CD4-positive, CD25-positive, alpha-beta regulatory T cell (primary cell): Measurements from ENCODE around the gene ADGRA1. TPM values are rescaled to one million over a fixed set of nuclear protein-coding genes. Genes with fewer than 3 reads are reported as not detected.

Source experiments
- ATAC-seq, 2 donors: fragments of 150-1000 bp; cut with Tn5 transposase; one replicate each; pipeline ENCODE4 v1.10.0; 2021; ENCODE audit warnings: low read depth in 2 of 2, moderate number of reproducible peaks in 2 of 2, moderate library complexity in 1 of 2
- DNase-seq, 3 donors: peaks; one replicate each; pipeline versions ENCODE4 v3.0.0 to v3.0.0-alpha.2; 2012 to 2022; ENCODE audit warnings: mixed read lengths in 1 of 3
- H3K27ac ChIP-seq: one replicate; pipeline ENCODE4 v1.7.0; 2013; ENCODE audit warnings: mild to moderate bottlenecking, low read length; ENCODE audit not compliant: insufficient read depth, poor library complexity, severe bottlenecking
- H3K27me3 ChIP-seq: one replicate; pipeline ENCODE4 v1.7.0; 2013; ENCODE audit warnings: low read length; ENCODE audit not compliant: control insufficient read depth, insufficient read depth
- H3K36me3 ChIP-seq: one replicate; pipeline ENCODE4 v1.7.0; 2013; ENCODE audit warnings: mild to moderate bottlenecking, low read length, moderate library complexity; ENCODE audit not compliant: control insufficient read depth, insufficient read depth
- H3K4me1 ChIP-seq: 2 replicates; pipeline ENCODE4 v1.7.0; 2013; ENCODE audit warnings: mild to moderate bottlenecking, low read length; ENCODE audit not compliant: insufficient read depth, control insufficient read depth, poor library complexity, severe bottlenecking
- H3K4me3 ChIP-seq: one replicate; pipeline ENCODE4 v1.7.0; 2013; ENCODE audit warnings: low read depth, mild to moderate bottlenecking, low read length, moderate library complexity
- H3K9me3 ChIP-seq, 2 experiments: 1 replicate in 1 of 2; 2 replicates in 1 of 2; pipeline ENCODE4 v1.7.0; 2013; ENCODE audit warnings: low read length in 2 of 2, mild to moderate bottlenecking in 1 of 2, moderate library complexity in 1 of 2; ENCODE audit not compliant: control insufficient read depth in 2 of 2
- H3K27ac Mint-ChIP-seq, 3 donors: one replicate each; pipeline ENCODE4 v1.8.0; 2020 to 2022; ENCODE audit warnings: mild to moderate bottlenecking in 3 of 3, mixed read lengths in 3 of 3, moderate library complexity in 2 of 3
- H3K27me3 Mint-ChIP-seq: one replicate; pipeline ENCODE4 v1.8.0; 2022; ENCODE audit warnings: mild to moderate bottlenecking, mixed read lengths
- H3K36me3 Mint-ChIP-seq: one replicate; pipeline ENCODE4 v1.8.0; 2020; ENCODE audit warnings: mixed read lengths
- H3K4me1 Mint-ChIP-seq, 4 donors: one replicate each; pipeline ENCODE4 v1.8.0; 2020 to 2022; ENCODE audit warnings: mixed read lengths in 4 of 4, mild to moderate bottlenecking in 1 of 4
- H3K4me3 Mint-ChIP-seq, 4 donors: one replicate each; pipeline ENCODE4 v1.8.0; 2020 to 2022; ENCODE audit warnings: mild to moderate bottlenecking in 4 of 4, mixed read lengths in 4 of 4, moderate library complexity in 3 of 4
- H3K9me3 Mint-ChIP-seq, 7 donors: one replicate each; pipeline ENCODE4 v1.8.0; 2020 to 2022; ENCODE audit warnings: mixed read lengths in 7 of 7, mild to moderate bottlenecking in 3 of 7, moderate library complexity in 2 of 7
- polyA plus RNA-seq, 4 donors: library from polyadenylated mRNA; unstranded; fragments of 300-500 nt; fragmentation: Illumina TruSeq; gene quantifications; one replicate each; pipeline ENCODE4 v1.2.3, GENCODE V29; 2021
- total RNA-seq: library from RNA; stranded (reverse); gene quantifications from one replicate; pipeline ENCODE4 v1.2.3, GENCODE V29; 2022

Gene ADGRA1
- total and polyA plus RNA-seq, 5 donors from 2014 or later, result not detected

GRCh38 chr10:133117036-133117687, 29.4 kb downstream of the ADGRA1 start:
- Histone ChIP-seq H3K4me1 (no peaks in the 10 kb centered on the region), H3K9me3 (peaks cover 0 to 7% of the 10 kb centered on the region in 2 experiments), H3K27me3 (no peaks in the 10 kb centered on the region), H3K27ac (no peak overlapping the region), H3K4me3 (no peak overlapping the region), H3K36me3 (no peaks in the 10 kb centered on the region)
- no peak overlapping the region for H3K27ac Mint-ChIP-seq
- DNase-seq (no peak), ATAC-seq (no peak)
- H3K4me3 Mint-ChIP-seq, result no peak overlapping the region
- H3K36me3 Mint-ChIP-seq, result no peaks in the 10 kb centered on the region
- no peaks in the 10 kb centered on the region for H3K27me3 Mint-ChIP-seq
- H3K4me1 Mint-ChIP-seq, result no peaks in the 10 kb centered on the region
- H3K9me3 Mint-ChIP-seq, result peaks cover 0 to 9% (median 3%) of the 10 kb centered on the region in 7 donors

GRCh38 chr10:133117688-133118071, 30.0 kb downstream of the ADGRA1 start:
- Histone ChIP-seq H3K4me1 (no peaks in the 10 kb centered on the region), H3K27ac (no peak overlapping the region), H3K27me3 (no peaks in the 10 kb centered on the region), H3K36me3 (no peaks in the 10 kb centered on the region), H3K9me3 (peaks cover 0 to 7% of the 10 kb centered on the region in 2 experiments), H3K4me3 (no peak overlapping the region)
- Mint-ChIP-seq H3K9me3 (peaks cover 0 to 9% (median 3%) of the 10 kb centered on the region in 7 donors), H3K4me3 (no peak overlapping the region), H3K4me1 (no peaks in the 10 kb centered on the region), H3K27me3 (no peaks in the 10 kb centered on the region), H3K36me3 (no peaks in the 10 kb centered on the region), H3K27ac (no peak overlapping the region)
- DNase-seq (no peak), ATAC-seq (no peak)

- Mint-ChIP-seq H3K4me3 (no peak overlapping the region), H3K36me3 (no peaks in the 10 kb centered on the region), H3K9me3 (peaks cover 0 to 9% (median 3%) of the 10 kb centered on the region in 7 donors), H3K4me1 (peaks cover 0 to 3% (median 0%) of the 10 kb centered on the region in 4 donors), H3K27me3 (peaks cover 4% of the 10 kb centered on the region), H3K27ac (no peak overlapping the region)
- Histone ChIP-seq H3K4me3 (no peak overlapping the region), H3K4me1 (no peaks in the 10 kb centered on the region), H3K36me3 (no peaks in the 10 kb centered on the region), H3K27me3 (no peaks in the 10 kb centered on the region), H3K9me3 (peaks cover 0 to 7% of the 10 kb centered on the region in 2 experiments), H3K27ac (no peak overlapping the region)
- DNase-seq, result no peak
- ATAC-seq, result no peak
Measured at GRCh38 chr10:133121479-133121878, 33.8 kb downstream of the ADGRA1 start.

- H3K9me3 ChIP-seq, result peaks cover 0 to 7% of the 10 kb centered on the region in 2 experiments
- no peak for ATAC-seq
- no peaks in the 10 kb centered on the region for H3K27me3 ChIP-seq
- peaks cover 4% of the 10 kb centered on the region for H3K27me3 Mint-ChIP-seq
- no peaks in the 10 kb centered on the region for H3K4me1 ChIP-seq
- H3K36me3 Mint-ChIP-seq, result no peaks in the 10 kb centered on the region
- H3K27ac Mint-ChIP-seq, result no peak overlapping the region
- H3K4me3 Mint-ChIP-seq, result no peak overlapping the region
- H3K27ac ChIP-seq, result no peak overlapping the region
- H3K4me1 Mint-ChIP-seq, result peaks cover 0 to 3% (median 0%) of the 10 kb centered on the region in 4 donors
- H3K36me3 ChIP-seq, result no peaks in the 10 kb centered on the region
- peaks cover 0 to 9% (median 3%) of the 10 kb centered on the region in 7 donors for H3K9me3 Mint-ChIP-seq
- H3K4me3 ChIP-seq, result no peak overlapping the region
- no peak for DNase-seq
Measured at GRCh38 chr10:133122171-133122935, 34.6 kb downstream of the ADGRA1 start.

GRCh38 chr10:133123050-133123745, 35.5 kb downstream of the ADGRA1 start:
- Mint-ChIP-seq H3K27ac (no peak overlapping the region), H3K4me3 (peak overlapping the region in 1 of 4 donors; percentile 9), H3K36me3 (no peaks in the 10 kb centered on the region), H3K4me1 (peaks cover 0 to 3% (median 0%) of the 10 kb centered on the region in 4 donors), H3K27me3 (peaks cover 4% of the 10 kb centered on the region), H3K9me3 (peaks cover 0 to 9% (median 2%) of the 10 kb centered on the region in 7 donors)
- Histone ChIP-seq H3K4me1 (no peaks in the 10 kb centered on the region), H3K9me3 (no peaks in the 10 kb centered on the region), H3K27me3 (no peaks in the 10 kb centered on the region), H3K36me3 (no peaks in the 10 kb centered on the region), H3K4me3 (no peak overlapping the region), H3K27ac (no peak overlapping the region)
- ATAC-seq (no peak), DNase-seq (no peak)

- ATAC-seq (no peak), DNase-seq (no peak)
- peaks cover 0 to 3% (median 0%) of the 10 kb centered on the region in 4 donors for H3K4me1 Mint-ChIP-seq
- Histone ChIP-seq H3K4me1 (no peaks in the 10 kb centered on the region), H3K27ac (no peak overlapping the region), H3K9me3 (no peaks in the 10 kb centered on the region), H3K27me3 (no peaks in the 10 kb centered on the region), H3K36me3 (no peaks in the 10 kb centered on the region), H3K4me3 (no peak overlapping the region)
- H3K36me3 Mint-ChIP-seq, result no peaks in the 10 kb centered on the region
- no peak overlapping the region for H3K4me3 Mint-ChIP-seq
- peaks cover 0 to 6% (median 1%) of the 10 kb centered on the region in 7 donors for H3K9me3 Mint-ChIP-seq
- H3K27me3 Mint-ChIP-seq, result peaks cover 4% of the 10 kb centered on the region
- H3K27ac Mint-ChIP-seq, result no peak overlapping the region
Measured at GRCh38 chr10:133123746-133124356, 36.1 kb downstream of the ADGRA1 start.

- H3K9me3 Mint-ChIP-seq, result peaks cover 0 to 3% (median 0%) of the 10 kb centered on the region in 7 donors
- Histone ChIP-seq H3K27me3 (no peaks in the 10 kb centered on the region), H3K9me3 (no peaks in the 10 kb centered on the region), H3K36me3 (no peaks in the 10 kb centered on the region), H3K4me1 (no peaks in the 10 kb centered on the region), H3K27ac (no peak overlapping the region), H3K4me3 (no peak overlapping the region)
- ATAC-seq (no peak), DNase-seq (no peak)
- H3K27ac Mint-ChIP-seq, result no peak overlapping the region
- H3K4me1 Mint-ChIP-seq, result peaks cover 0 to 3% (median 0%) of the 10 kb centered on the region in 4 donors
- no peak overlapping the region for H3K4me3 Mint-ChIP-seq
- H3K36me3 Mint-ChIP-seq, result no peaks in the 10 kb centered on the region
- H3K27me3 Mint-ChIP-seq, result peaks cover 4% of the 10 kb centered on the region
Measured at GRCh38 chr10:133124357-133125211, 36.9 kb downstream of the ADGRA1 start.
